K562 (cell line): ENCODE measurements around the gene ATF4. TPM values are rescaled to one million over a fixed set of nuclear protein-coding genes. Genes with fewer than 3 reads are reported as not detected.

Experiments
- BRF2 ChIP-seq: IDR thresholded peaks from 3 replicates; pipeline ENCODE4 v1.6.1; 2011; ENCODE audit warnings: borderline replicate concordance, mild to moderate bottlenecking; ENCODE audit not compliant: insufficient read length, insufficient read depth
- CEBPB ChIP-seq: fragments of 450-650 bp; IDR thresholded peaks from 2 replicates; pipeline ENCODE4 v1.6.1; 2016; ENCODE audit warnings: missing genetic modification characterization, missing compliant biosample characterization
- CREB3 ChIP-seq: fragments of 450-650 bp; conservative IDR thresholded peaks from 2 replicates; pipeline ENCODE4 v1.6.1; 2016; ENCODE audit warnings: missing genetic modification characterization, low read depth, mild to moderate bottlenecking, missing compliant biosample characterization, moderate library complexity
- GTF2B ChIP-seq: IDR thresholded peaks from 2 replicates; pipeline ENCODE4 v1.6.1; 2011; ENCODE audit not compliant: insufficient read length; ENCODE audit errors: extremely low read depth
- L3MBTL2 ChIP-seq: fragments of 450-650 bp; IDR thresholded peaks from 2 replicates; pipeline ENCODE4 v1.6.1; 2016; ENCODE audit warnings: mild to moderate bottlenecking, moderate library complexity
- MAFK ChIP-seq: IDR thresholded peaks from 2 replicates; pipeline ENCODE4 v1.6.1; 2011; ENCODE audit warnings: low read length, improper control_type of control experiment
- MCM3 ChIP-seq: fragments of 450-650 bp; IDR thresholded peaks from 2 replicates; pipeline ENCODE4 v1.6.1; 2016
- MEIS2 ChIP-seq: fragments of 450-650 bp; IDR thresholded peaks from 2 replicates; pipeline ENCODE4 v1.6.1; 2014; ENCODE audit warnings: mild to moderate bottlenecking; ENCODE audit not compliant: partially characterized antibody
- MIER1 ChIP-seq: fragments of 450-650 bp; IDR thresholded peaks from 2 replicates; pipeline ENCODE4 v1.6.1; 2016; ENCODE audit warnings: antibody characterized with exemption, mild to moderate bottlenecking, low read depth
- POLR2H ChIP-seq: IDR thresholded peaks from 2 replicates; pipeline ENCODE4 v1.6.1; 2016; ENCODE audit warnings: missing genetic modification characterization, low read depth, mild to moderate bottlenecking, control low read depth, missing compliant biosample characterization, moderate library complexity
- PTRF ChIP-seq: fragments of 450-650 bp; IDR thresholded peaks from 2 replicates; pipeline ENCODE4 v1.6.1; 2016; ENCODE audit warnings: mild to moderate bottlenecking, missing genetic modification characterization, missing compliant biosample characterization
- RREB1 ChIP-seq: fragments of 250-450 bp; sonication (Bioruptor Pico); IDR thresholded peaks from 2 replicates; pipeline ENCODE4 v1.4.0; 2020
- SMAD1 ChIP-seq: fragments of 150-350 bp; IDR thresholded peaks from 2 replicates; pipeline ENCODE4 v1.6.1; 2014; ENCODE audit warnings: low read length, low read depth; ENCODE audit not compliant: partially characterized antibody
- SRSF3 ChIP-seq: fragments of 200-400 bp; formaldehyde crosslinking; IDR thresholded peaks from 2 replicates; pipeline ENCODE4 v1.6.1; 2016; ENCODE audit warnings: mild to moderate bottlenecking, low read length, moderate library complexity; ENCODE audit not compliant: insufficient read depth
- SRSF9 ChIP-seq: fragments of 200-400 bp; formaldehyde crosslinking; IDR thresholded peaks from 2 replicates; pipeline ENCODE4 v1.6.1; 2017; ENCODE audit warnings: low read depth, low read length, borderline replicate concordance
- TRIM24 ChIP-seq, 2 experiments: fragments of 450-650 bp; IDR thresholded peaks; 2 replicates each; pipeline ENCODE4 v1.6.1; 2016
- ZNF124 ChIP-seq: sonication (generic); formaldehyde crosslinking; IDR thresholded peaks from 2 replicates; pipeline ENCODE4 v1.8.1; 2022; ENCODE audit warnings: missing genetic modification reagents
- ZNF316 ChIP-seq: fragments of 450-650 bp; IDR thresholded peaks from 2 replicates; pipeline ENCODE4 v1.6.1; 2016
- ZNF766 ChIP-seq: fragments of 200-800 bp; sonication (Bioruptor generic); conservative IDR thresholded peaks from 2 replicates; pipeline ENCODE4 v1.6.1; 2016; ENCODE audit warnings: missing genetic modification characterization, missing compliant biosample characterization
- polyA plus RNA-seq, 8 experiments: library from polyadenylated mRNA; depleted of rRNA in 4 of 8; stranded (reverse) in 5 of 8; unstranded in 3 of 8; fragments of >200 nt; fragmentation: Nextera tagmentation in 2 of 8; fragmentation: Illumina TruSeq in 1 of 8; extraction: Ambion mirVana in 2 of 8; extraction: Trizol in 1 of 8; gene quantifications; 2 replicates each; pipeline versions ENCODE4 v1.2.1 to v1.2.3, GENCODE V29; 2011 to 2014; ENCODE audit warnings: inconsistent platforms in 1 of 8, missing spikeins in 1 of 8
- total RNA-seq, 7 experiments: library from RNA; depleted of rRNA in 6 of 7; stranded (reverse); fragments of >200 nt in 6 of 7; fragmentation: Illumina TruSeq in 2 of 7; extraction: Trizol in 2 of 7; gene quantifications; 2 replicates each; pipeline versions ENCODE4 v1.2.1 to v1.2.3, GENCODE V29; 2011 to 2021; ENCODE audit warnings: low replicate concordance in 1 of 7

The ATF4 gene
- total and polyA plus RNA-seq, 9 of the 15 experiments (the other 6 are each of a cell fraction or from before 2014, with no cell fraction given), result 93.1 to 723 (median 355) TPM

GRCh38 chr22:39472570-39473556, 47.5 kb upstream of the ATF4 start (continued):
- TF ChIP-seq CREB3 (0 out of 2 replicates have a peak, but pooled peaks have one; percentile 20), L3MBTL2 (peak; percentile 82), PTRF (tag) (no peak), ZNF316 (0 out of 2 replicates have a peak, but pooled peaks have one; percentile 28), ZNF124 (CRISPR knock-in tag) (no peak), MIER1 (0 out of 2 replicates have a peak, but pooled peaks have one; percentile 42), MAFK (peak; percentile 49; the same call in 1 of the 2 replicates), RREB1 (CRISPR knock-in tag) (no peak), TRIM24 (IDR thresholded peaks at IDR 0.05) (0 out of 4 replicates have a peak, but pooled peaks of 1 of the 2 experiments have one; percentile 22), BRF2 (no peak), ZNF766 (CRISPR knock-in tag) (no peak; the same call in 1 of the 2 replicates), GTF2B (no peak), POLR2H (tag) (no peak), CEBPB (0 out of 2 replicates have a peak, but pooled peaks have one; percentile 23), MEIS2 (peak; percentile 87), SRSF9 (no peak), SRSF3 (no peak), MCM3 (no peak), SMAD1 (no peak)
